ENCODE data around the gene GRIP2. TPM values are rescaled to one million over a fixed set of nuclear protein-coding genes. Genes with fewer than 3 reads are reported as not detected.

GRIP2 gene
- total RNA-seq, 2 experiments from 2014 or later: not detected

- intact Hi-C loops (cut with micrococcal nuclease; ENCODE audit: unreplicated experiment): no loop called here
- Histone ChIP-seq H3K79me2 (ENCODE audit: insufficient read depth, low read depth, low read length) (no peaks in the 10 kb centered on the region), H4K20me1 (ENCODE audit: insufficient read depth, low read length) (no peaks in the 10 kb centered on the region), H3K9me3 (ENCODE audit: low read length) (no peaks in the 10 kb centered on the region), H3K4me1 (ENCODE audit: insufficient read depth, low read length, poor library complexity, severe bottlenecking) (no peaks in the 10 kb centered on the region), H2AFZ (ENCODE audit: low read length) (no peak overlapping the region), H3K4me2 (ENCODE audit: low read length) (no peak overlapping the region), H3K27ac (ENCODE audit: low read depth, low read length, poor library complexity, severe bottlenecking) (no peak overlapping the region), H3K36me3 (ENCODE audit: insufficient read depth, low read length) (no peaks in the 10 kb centered on the region), H3K9me2 (ENCODE audit: insufficient read depth, low read length) (no peaks in the 10 kb centered on the region), H3K4me3 (ENCODE audit: low read depth, low read length, poor library complexity, severe bottlenecking) (no peak overlapping the region)
- BruUV-seq (replicated peaks): no TSS peak
- no peak for TF ChIP-seq EZH2phosphoT487 (IDR thresholded peaks at IDR 0.05; ENCODE audit: borderline replicate concordance, low read depth, low read length)
- no peak for TF ChIP-seq CTCF (conservative IDR thresholded peaks at IDR 0.05; ENCODE audit: low read length)
- DNase-seq (ENCODE audit: low spot score): no peak
- ChIA-PET CTCF (ENCODE audit: unreplicated experiment) (no interaction called here), POLR2A (no interaction called here)
These were observed 19.2 kb downstream of the GRIP2 start for GRCh38 chr3:14520967-14521366.

- Histone ChIP-seq H3K9me2 (ENCODE audit: insufficient read depth, low read length) (no peaks in the 10 kb centered on the region), H3K4me1 (ENCODE audit: insufficient read depth, low read length, poor library complexity, severe bottlenecking) (no peaks in the 10 kb centered on the region), H3K9me3 (ENCODE audit: low read length) (no peaks in the 10 kb centered on the region), H2AFZ (ENCODE audit: low read length) (no peak overlapping the region), H4K20me1 (ENCODE audit: insufficient read depth, low read length) (no peaks in the 10 kb centered on the region), H3K4me2 (ENCODE audit: low read length) (no peak overlapping the region), H3K4me3 (ENCODE audit: low read depth, low read length, poor library complexity, severe bottlenecking) (no peak overlapping the region), H3K27ac (ENCODE audit: low read depth, low read length, poor library complexity, severe bottlenecking) (no peak overlapping the region), H3K79me2 (ENCODE audit: insufficient read depth, low read depth, low read length) (no peaks in the 10 kb centered on the region), H3K36me3 (ENCODE audit: insufficient read depth, low read length) (no peaks in the 10 kb centered on the region)
- TF ChIP-seq EZH2phosphoT487 (IDR thresholded peaks at IDR 0.05; ENCODE audit: borderline replicate concordance, low read depth, low read length): no peak
- ChIA-PET CTCF (ENCODE audit: unreplicated experiment) (no interaction called here), POLR2A (no interaction called here)
- intact Hi-C loops (cut with micrococcal nuclease; ENCODE audit: unreplicated experiment): no loop called here
- BruUV-seq (replicated peaks): no TSS peak
- DNase-seq (ENCODE audit: low spot score): no peak
These were observed 20.0 kb downstream of the GRIP2 start for GRCh38 chr3:14520149-14520548.

GRCh38 chr3:14519406-14519805 is 20.7 kb downstream of the GRIP2 start:
- Histone ChIP-seq H3K9me2 (ENCODE audit: insufficient read depth, low read length) (no peaks in the 10 kb centered on the region), H3K36me3 (ENCODE audit: insufficient read depth, low read length) (no peaks in the 10 kb centered on the region), H3K27ac (ENCODE audit: low read depth, low read length, poor library complexity, severe bottlenecking) (no peak overlapping the region), H3K4me2 (ENCODE audit: low read length) (no peak overlapping the region), H3K4me1 (ENCODE audit: insufficient read depth, low read length, poor library complexity, severe bottlenecking) (no peaks in the 10 kb centered on the region), H3K4me3 (ENCODE audit: low read depth, low read length, poor library complexity, severe bottlenecking) (no peak overlapping the region), H2AFZ (ENCODE audit: low read length) (no peak overlapping the region), H4K20me1 (ENCODE audit: insufficient read depth, low read length) (no peaks in the 10 kb centered on the region), H3K9me3 (ENCODE audit: low read length) (no peaks in the 10 kb centered on the region), H3K79me2 (ENCODE audit: insufficient read depth, low read depth, low read length) (no peaks in the 10 kb centered on the region)
- CTCF ChIA-PET (ENCODE audit: unreplicated experiment): no interaction called here
- TF ChIP-seq EZH2phosphoT487 (IDR thresholded peaks at IDR 0.05; ENCODE audit: borderline replicate concordance, low read depth, low read length): no peak
- no peak for TF ChIP-seq CTCF (conservative IDR thresholded peaks at IDR 0.05; ENCODE audit: low read length)
- DNase-seq (ENCODE audit: low spot score): no peak
- no TSS peak for BruUV-seq (replicated peaks)
- POLR2A ChIA-PET: no interaction called here
- intact Hi-C loops (cut with micrococcal nuclease; ENCODE audit: unreplicated experiment): no loop called here

Data from OCI-LY7 (cell line).